ENCODE measurements around the gene TNS1. TPM values are rescaled to one million over a fixed set of nuclear protein-coding genes. Genes with fewer than 3 reads are reported as not detected.

The TNS1 gene
- total RNA-seq, 2 experiments from 2014 or later: 0.92 to 0.97 TPM

DNA sequence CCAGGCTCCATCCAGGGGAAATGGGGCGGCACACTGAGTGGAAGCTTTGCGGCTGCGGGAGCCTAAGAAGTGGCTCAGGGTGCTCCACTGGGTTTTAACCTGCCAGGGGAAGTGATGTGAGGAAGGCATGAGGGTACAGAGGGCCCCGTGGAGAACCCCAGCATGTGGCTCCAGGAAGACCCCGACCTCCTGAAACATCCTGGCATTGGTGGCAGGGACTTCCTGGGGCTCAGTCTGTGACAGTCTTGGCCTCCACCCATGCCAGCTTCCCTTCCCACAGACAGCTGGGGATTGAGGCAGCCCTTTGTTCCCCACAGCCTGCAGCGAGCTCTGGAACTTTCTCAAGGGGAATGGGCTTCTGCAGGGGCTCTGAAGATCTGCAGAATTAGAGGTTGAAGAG lies 146.6 kb downstream of the TNS1 start:
- no peaks in the 10 kb centered on the region for H3K27me3 Mint-ChIP-seq
- H3K36me3 Mint-ChIP-seq: no peaks in the 10 kb centered on the region
- DNase-seq: no peak
- H3K9me3 Mint-ChIP-seq: no peaks in the 10 kb centered on the region
- H3K4me3 Mint-ChIP-seq: no peak overlapping the region
- intact Hi-C loops (cut with micrococcal nuclease): no loop called here
- POLR2A ChIA-PET: no interaction called here
- CTCF ChIA-PET: no interaction called here
- no peak overlapping the region for H3K27ac Mint-ChIP-seq
- no peaks in the 10 kb centered on the region for H3K4me1 Mint-ChIP-seq (ENCODE audit: low read depth)

DNA sequence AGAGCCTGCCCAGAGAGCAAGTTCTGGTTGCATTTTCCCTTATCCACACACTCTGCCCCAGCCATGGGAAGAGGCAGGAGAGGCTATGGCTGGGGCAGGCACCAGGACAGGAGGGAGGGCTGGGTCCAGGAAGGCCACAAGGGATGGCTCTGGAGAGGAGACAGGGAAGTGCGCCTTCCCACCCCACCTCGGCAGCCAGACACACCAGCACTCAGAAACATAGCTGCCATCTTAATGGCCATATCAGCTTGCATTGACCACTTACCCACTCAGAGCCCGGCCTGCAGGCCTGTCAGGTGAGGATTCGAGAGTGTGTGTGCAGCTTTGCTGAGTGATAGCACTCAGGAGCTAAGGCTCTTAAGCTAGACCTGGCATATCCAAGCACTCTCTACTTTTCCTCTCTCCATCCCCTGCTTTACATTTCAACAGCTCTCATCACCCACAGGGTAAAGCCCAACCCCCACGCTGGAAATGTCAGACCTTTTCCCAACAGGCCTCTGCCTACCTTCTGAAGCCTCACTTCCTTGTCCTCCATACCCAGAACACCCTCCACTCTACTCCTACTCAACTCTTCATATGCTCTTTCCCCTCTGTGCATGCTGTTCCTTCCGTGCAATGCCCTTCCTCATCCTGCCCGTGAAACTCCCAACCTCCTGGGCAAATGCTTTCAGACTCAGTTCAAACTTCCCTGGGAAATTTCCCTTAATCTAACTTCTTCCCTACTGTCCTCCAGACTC lies 147.9 kb downstream of the TNS1 start:
- Mint-ChIP-seq H3K9me3 (no peaks in the 10 kb centered on the region), H3K4me3 (no peak overlapping the region), H3K4me1 (ENCODE audit: low read depth) (no peaks in the 10 kb centered on the region), H3K27me3 (peaks cover under 1% of the 10 kb centered on the region), H3K36me3 (no peaks in the 10 kb centered on the region), H3K27ac (no peak overlapping the region)
- ChIA-PET POLR2A (no interaction called here), CTCF (no interaction called here)
- no peak for DNase-seq
- intact Hi-C loops (cut with micrococcal nuclease): no loop called here

DNA sequence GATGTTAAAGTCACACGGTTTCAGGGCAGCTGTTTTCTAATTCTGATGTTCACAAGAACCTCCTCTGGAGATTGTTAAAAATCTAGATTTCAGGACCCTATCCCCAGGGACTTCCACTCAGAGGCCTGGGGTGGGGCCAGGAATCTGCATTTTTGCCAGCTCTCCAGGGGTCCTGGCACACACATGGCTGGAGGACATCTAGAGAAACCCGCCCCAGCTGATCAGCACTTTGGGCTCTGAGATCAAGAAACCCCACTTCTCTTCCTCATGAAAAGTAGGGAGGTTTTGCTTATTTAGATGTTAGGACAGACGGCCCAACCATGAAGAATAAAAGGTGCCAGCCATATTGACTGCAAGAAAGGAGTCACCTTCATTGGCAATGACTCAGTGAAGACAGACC lies 148.8 kb downstream of the TNS1 start:
- DNase-seq: no peak
- CTCF ChIA-PET: no interaction called here
- no peak overlapping the region for H3K4me3 Mint-ChIP-seq

DNA sequence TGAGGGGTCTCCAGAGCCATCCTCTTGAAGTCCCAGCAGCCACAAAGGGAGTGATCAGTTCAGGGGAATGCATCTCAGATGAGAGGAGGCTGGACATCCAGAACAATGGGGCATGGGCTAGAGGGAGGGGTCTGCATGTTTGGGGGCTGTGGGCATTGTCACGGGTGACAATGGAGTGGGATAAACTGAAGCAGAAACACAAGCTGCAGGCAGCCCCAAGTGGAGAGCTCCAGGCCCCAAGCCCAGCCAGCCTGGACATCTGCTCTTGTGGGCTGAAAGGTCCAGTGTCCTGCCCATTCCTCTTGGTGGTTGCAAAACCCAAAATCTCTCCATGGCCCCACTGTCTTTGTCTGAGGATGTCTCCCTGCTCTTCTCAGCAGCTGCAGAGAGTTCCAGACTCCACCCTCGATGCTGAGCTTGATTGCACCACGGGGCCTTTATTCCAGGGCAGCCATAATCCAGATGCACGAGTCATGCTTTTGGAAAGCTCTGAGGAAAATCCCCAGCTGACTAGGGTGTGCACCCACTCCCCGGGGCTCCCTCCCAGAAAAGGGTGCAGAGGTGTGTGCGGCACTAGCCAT lies 149.4 kb downstream of the TNS1 start:
- ChIA-PET POLR2A (no interaction called here), CTCF (no interaction called here)
- no peak overlapping the region for H3K27ac Mint-ChIP-seq
- H3K36me3 Mint-ChIP-seq: no peaks in the 10 kb centered on the region
- intact Hi-C loops (cut with micrococcal nuclease): no loop called here
- H3K27me3 Mint-ChIP-seq: peaks cover 2% of the 10 kb centered on the region
- H3K4me3 Mint-ChIP-seq: no peak overlapping the region
- H3K4me1 Mint-ChIP-seq (ENCODE audit: low read depth): no peaks in the 10 kb centered on the region
- H3K9me3 Mint-ChIP-seq: no peaks in the 10 kb centered on the region
- DNase-seq: no peak

More for the DNA sequence above, 148.8 kb downstream of the TNS1 start:
- Mint-ChIP-seq H3K4me1 (ENCODE audit: low read depth) (no peaks in the 10 kb centered on the region), H3K36me3 (no peaks in the 10 kb centered on the region), H3K9me3 (no peaks in the 10 kb centered on the region), H3K27me3 (peaks cover 2% of the 10 kb centered on the region), H3K27ac (no peak overlapping the region)
- POLR2A ChIA-PET: no interaction called here
- intact Hi-C loops (cut with micrococcal nuclease): no loop called here

DNA sequence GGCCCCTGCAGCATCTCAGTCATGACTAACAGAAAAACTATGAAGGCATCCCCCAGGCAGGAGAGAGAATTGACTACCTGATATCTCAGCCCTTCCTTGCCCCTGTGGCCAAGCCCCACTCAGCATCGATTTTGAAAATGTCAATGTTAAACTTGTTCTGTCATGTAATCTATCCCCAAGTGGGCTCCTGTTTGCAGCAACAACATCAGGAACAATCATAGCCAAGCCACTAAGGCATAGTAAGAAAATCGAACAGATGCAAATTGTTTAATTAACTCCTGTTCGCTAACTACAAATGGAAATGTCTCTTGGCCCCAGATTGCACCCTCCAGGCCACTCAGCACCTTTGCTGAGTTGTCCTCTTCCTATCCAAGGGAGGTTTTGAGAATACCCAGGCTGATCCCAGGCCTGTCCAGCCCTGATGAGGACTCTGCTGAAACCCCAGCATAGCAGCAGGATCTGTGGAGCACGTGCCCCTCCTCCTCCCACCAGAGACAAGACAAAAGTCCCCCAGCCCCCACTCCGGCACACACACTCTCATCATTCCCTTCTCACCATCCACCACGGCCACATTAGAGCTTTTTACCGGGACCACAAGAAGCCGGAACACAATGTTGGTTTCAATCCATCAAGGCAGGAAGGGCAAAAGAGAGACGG lies 150.1 kb downstream of the TNS1 start:
- H3K4me1 Mint-ChIP-seq (ENCODE audit: low read depth): no peaks in the 10 kb centered on the region
- DNase-seq: no peak
- no peak overlapping the region for H3K4me3 Mint-ChIP-seq
- CTCF ChIA-PET: no interaction called here
- H3K27me3 Mint-ChIP-seq: peaks cover 2% of the 10 kb centered on the region
- intact Hi-C loops (cut with micrococcal nuclease): no loop called here
- H3K27ac Mint-ChIP-seq: no peak overlapping the region
- POLR2A ChIA-PET: no interaction called here
- no peaks in the 10 kb centered on the region for H3K36me3 Mint-ChIP-seq
- H3K9me3 Mint-ChIP-seq: no peaks in the 10 kb centered on the region

DNA sequence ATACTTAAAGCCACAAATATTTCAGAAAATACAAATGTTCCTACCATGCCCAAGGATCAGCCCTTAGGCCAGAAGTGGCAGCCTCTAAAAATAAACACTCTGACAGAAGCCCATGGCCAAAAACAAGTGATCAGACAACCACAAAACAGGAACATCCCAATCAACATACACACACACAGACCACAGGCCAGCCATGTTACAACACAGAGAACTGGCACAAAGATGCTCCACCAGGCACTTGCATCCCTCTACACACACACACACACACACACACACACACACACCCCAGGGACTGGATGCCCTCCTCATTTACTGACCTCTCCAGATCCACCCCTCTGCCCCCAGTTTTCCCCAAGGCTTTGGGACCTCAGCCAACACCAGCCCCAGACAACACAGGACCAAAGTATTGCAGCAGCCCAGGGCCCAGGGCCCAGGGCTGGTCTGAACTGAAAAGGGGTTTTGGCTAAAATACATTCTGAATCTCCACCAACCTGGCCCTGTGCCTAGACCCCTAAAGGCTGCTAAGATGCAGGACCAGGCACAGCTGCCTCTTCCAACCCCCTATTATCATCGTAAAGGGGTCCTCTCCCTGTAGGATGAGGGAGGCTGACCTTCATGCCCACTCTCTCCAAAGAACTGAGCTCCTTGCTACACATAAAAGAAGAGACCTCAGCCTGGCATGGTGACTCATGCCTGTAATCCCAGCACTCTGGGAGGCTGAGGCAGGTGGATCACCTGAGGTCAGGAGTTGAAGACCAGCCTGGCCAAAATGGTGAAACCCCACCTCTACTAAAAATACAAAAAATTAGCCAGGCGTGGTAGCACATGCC lies 151.4 kb downstream of the TNS1 start:
- intact Hi-C loops (cut with micrococcal nuclease): no loop called here
- no peaks in the 10 kb centered on the region for H3K36me3 Mint-ChIP-seq
- no peak overlapping the region for H3K27ac Mint-ChIP-seq
- CTCF ChIA-PET: no interaction called here
- DNase-seq: no peak
- H3K9me3 Mint-ChIP-seq: no peaks in the 10 kb centered on the region
- H3K4me3 Mint-ChIP-seq: no peak overlapping the region
- no peaks in the 10 kb centered on the region for H3K4me1 Mint-ChIP-seq (ENCODE audit: low read depth)
- POLR2A ChIA-PET: no interaction called here
- peaks cover 2% of the 10 kb centered on the region for H3K27me3 Mint-ChIP-seq

DNA sequence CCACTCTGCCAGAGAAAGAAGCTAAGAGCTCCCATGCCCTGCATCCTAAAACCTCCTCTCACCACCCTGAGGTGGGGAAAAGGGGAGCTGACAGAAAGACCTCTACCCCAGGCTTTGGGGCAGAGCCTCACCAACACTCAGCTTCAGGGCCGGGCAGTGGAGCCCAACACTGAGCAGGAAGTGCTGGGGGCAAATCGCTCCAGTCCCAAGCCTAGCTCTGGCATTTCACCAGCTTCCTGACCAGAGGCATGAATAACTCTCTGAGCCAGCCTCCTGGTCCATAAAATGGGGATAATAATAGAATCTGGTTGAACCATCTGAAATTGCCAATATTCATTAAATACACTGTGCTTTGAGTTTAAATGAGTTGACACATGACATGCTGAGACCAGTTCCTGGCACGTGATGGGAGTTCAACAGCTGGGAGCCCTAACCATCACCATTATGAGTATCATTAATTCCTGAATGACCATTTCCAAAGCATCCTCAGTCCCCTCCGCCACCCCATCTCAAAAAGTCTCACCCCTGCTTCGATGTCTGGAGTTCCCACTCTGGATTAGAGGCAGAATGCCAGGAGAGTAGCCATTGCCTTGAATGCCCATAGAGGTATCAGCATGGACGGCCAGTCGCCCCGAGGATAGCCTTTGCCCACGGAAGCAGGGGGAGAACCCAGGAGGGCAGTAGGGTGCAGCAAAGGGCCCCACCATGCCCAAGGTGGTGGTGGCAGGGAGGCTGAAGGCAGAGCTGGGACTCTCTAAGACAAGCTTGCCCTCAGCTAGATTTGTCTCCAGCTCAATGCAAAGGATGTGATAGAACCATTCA lies 153.4 kb downstream of the TNS1 start:
- CTCF ChIA-PET: interaction anchor here (1.8 kb wide), 1 partner anchor 64 kb away, joined by 4 read pairs; no protein-coding TSS in a partner anchor
- Mint-ChIP-seq H3K27ac (no peak overlapping the region), H3K36me3 (no peaks in the 10 kb centered on the region), H3K9me3 (no peaks in the 10 kb centered on the region), H3K27me3 (peaks cover 2% of the 10 kb centered on the region), H3K4me3 (no peak overlapping the region), H3K4me1 (ENCODE audit: low read depth) (no peaks in the 10 kb centered on the region)
- intact Hi-C loops (cut with micrococcal nuclease): no loop called here
- no peak for DNase-seq
- POLR2A ChIA-PET: no interaction called here

DNA sequence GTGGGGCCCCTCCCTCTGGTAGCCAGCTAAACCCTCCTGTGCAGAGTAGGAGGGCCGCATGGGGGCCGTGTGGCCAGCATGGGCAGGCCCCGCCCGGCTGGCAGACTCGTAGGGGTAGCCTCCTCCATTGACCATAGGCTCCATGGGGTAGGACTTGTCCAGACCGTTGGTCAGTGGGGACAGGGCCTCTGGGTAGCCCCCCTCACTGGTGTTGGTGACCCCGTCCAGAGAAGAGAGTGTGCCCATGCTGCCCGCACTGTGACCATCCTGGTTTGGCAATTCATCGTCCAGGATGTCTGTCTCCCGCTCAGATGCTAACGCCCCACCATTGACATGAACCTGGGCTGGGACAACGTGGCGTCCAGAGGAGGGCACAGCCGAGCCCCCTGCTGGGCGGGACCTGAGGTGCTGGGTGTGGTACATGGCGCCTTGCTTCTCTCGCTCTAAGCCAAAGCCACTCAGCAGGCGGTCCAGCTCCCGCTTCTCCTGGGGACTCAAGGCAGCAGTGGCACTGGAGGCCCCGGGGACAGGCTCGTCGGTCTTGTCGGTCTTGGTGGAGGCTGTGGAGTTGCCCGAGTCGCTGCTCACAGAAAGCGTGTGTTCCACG lies 154.3 kb downstream of the TNS1 start:
- no peak overlapping the region for H3K27ac Mint-ChIP-seq
- POLR2A ChIA-PET: no interaction called here
- H3K36me3 Mint-ChIP-seq: no peaks in the 10 kb centered on the region
- CTCF ChIA-PET: interaction anchor here (1.8 kb wide), 1 partner anchor 63 kb away, joined by 4 read pairs; no protein-coding TSS in a partner anchor
- peaks cover 2% of the 10 kb centered on the region for H3K27me3 Mint-ChIP-seq
- no peaks in the 10 kb centered on the region for H3K9me3 Mint-ChIP-seq
- no peak overlapping the region for H3K4me3 Mint-ChIP-seq
- intact Hi-C loops (cut with micrococcal nuclease): no loop called here
- no peak for DNase-seq
- no peaks in the 10 kb centered on the region for H3K4me1 Mint-ChIP-seq (ENCODE audit: low read depth)

DNA sequence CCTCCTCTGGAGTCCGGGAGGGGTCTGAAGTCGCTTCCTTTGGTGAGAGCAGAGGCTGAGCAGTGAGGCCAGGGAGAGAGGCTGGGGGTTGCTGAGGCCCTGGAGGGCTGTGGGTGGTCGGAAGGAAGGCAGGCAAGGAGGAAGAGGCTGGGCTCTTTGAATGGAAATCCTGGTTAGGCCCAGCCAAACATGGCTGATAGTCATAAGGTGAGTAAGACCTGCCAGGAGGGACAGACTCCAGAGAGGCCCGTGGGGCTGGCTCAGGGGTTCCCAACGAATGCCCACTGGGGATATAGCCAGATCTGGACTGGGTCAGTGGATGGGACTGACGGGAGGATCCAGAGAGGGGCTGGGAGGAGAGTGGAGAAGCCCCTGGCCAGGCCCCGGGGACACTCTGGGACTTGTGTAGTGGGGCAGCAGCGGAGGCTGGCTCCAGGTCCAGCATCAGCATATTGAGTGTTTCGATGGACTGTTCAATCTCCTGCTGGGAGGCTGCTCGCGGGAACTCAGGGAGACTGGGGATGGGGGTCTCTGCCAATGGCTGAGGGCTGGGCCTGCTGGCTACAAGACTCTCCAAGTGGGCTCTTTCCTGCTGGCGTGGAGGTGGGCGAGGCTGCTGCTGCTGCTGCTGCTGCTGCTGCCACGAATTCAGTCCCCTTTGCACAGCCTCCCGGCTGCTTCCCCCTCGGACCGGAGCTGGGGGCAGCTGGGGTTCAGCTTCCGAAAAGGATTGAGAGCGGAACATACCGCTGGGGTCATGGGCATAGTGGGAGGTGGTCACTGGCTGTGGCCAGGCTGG lies 155.0 kb downstream of the TNS1 start:
- Mint-ChIP-seq H3K4me1 (ENCODE audit: low read depth) (no peaks in the 10 kb centered on the region), H3K27me3 (peaks cover 2% of the 10 kb centered on the region), H3K27ac (no peak overlapping the region), H3K36me3 (no peaks in the 10 kb centered on the region), H3K4me3 (no peak overlapping the region), H3K9me3 (no peaks in the 10 kb centered on the region)
- intact Hi-C loops (cut with micrococcal nuclease): no loop called here
- ChIA-PET CTCF (interaction anchor here (1.8 kb wide), 1 partner anchor 62 kb away, joined by 4 read pairs; no protein-coding TSS in a partner anchor), POLR2A (no interaction called here)
- no peak for DNase-seq

DNA sequence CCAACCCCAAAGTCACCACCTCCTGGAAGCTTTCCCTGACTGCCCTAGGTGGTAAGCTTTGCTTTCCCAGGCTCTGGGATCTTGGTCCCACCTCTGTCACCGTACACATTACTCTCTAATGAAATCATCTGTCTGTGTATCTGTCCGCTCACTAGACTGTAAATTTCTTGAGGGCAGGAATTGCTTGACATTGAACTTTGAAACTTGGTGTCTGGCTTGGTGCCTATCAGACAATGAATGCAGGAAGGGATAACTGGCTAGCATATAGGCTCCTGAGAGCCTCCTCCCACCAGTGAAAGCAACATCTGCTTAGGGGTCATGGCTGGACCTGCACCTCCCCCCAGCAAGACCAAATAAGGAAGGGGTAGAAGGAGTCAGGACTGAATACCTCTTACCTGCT lies 155.7 kb downstream of the TNS1 start:
- intact Hi-C loops (cut with micrococcal nuclease): no loop called here

DNA sequence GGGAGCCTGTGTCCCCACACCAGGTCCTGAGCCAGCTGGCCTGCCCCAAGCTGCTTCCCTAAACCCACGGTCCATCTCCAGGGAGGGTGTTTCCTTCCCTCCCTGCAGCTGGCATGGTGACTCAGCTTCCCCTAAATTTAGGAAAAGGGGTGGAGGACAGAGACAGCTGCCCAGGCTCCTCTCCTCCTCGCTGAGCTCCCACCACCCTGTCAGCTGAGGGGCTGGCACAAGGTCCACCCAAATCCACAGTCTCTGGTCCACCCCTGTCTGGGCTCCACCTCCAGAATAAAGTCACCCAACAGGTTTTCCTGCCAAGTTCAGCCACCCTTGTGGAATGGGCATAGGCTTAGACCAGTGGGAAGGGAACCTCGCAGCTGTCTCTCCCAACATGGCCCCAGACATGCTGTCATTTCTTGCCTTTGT lies 156.5 kb downstream of the TNS1 start:
- no peaks in the 10 kb centered on the region for H3K4me1 Mint-ChIP-seq (ENCODE audit: low read depth)

More for the DNA sequence above, 155.7 kb downstream of the TNS1 start:
- H3K4me1 Mint-ChIP-seq (ENCODE audit: low read depth): no peaks in the 10 kb centered on the region
- H3K36me3 Mint-ChIP-seq: no peaks in the 10 kb centered on the region
- peaks cover 2% of the 10 kb centered on the region for H3K27me3 Mint-ChIP-seq
- DNase-seq: no peak
- ChIA-PET POLR2A (no interaction called here), CTCF (no interaction called here)
- no peak overlapping the region for H3K4me3 Mint-ChIP-seq
- H3K9me3 Mint-ChIP-seq: no peaks in the 10 kb centered on the region
- H3K27ac Mint-ChIP-seq: no peak overlapping the region

More for the DNA sequence above, 156.5 kb downstream of the TNS1 start:
- POLR2A ChIA-PET: no interaction called here
- H3K27ac Mint-ChIP-seq: no peak overlapping the region
- no peaks in the 10 kb centered on the region for H3K36me3 Mint-ChIP-seq
- no peak overlapping the region for H3K4me3 Mint-ChIP-seq
- peaks cover 2% of the 10 kb centered on the region for H3K27me3 Mint-ChIP-seq
- intact Hi-C loops (cut with micrococcal nuclease): no loop called here
- CTCF ChIA-PET: interaction anchor here (0.8 kb wide), 1 partner anchor 57 kb away, joined by 3 read pairs; no protein-coding TSS in a partner anchor
- DNase-seq: no peak
- no peaks in the 10 kb centered on the region for H3K9me3 Mint-ChIP-seq
